ENCODE measurements around the gene ZNF511.
"Not testable (repeated sequence)": the region's sequence is repeated elsewhere in the genome, so short reads cannot be mapped to it uniquely, and the experiment has no call there.

ZNF511 gene

DNA sequence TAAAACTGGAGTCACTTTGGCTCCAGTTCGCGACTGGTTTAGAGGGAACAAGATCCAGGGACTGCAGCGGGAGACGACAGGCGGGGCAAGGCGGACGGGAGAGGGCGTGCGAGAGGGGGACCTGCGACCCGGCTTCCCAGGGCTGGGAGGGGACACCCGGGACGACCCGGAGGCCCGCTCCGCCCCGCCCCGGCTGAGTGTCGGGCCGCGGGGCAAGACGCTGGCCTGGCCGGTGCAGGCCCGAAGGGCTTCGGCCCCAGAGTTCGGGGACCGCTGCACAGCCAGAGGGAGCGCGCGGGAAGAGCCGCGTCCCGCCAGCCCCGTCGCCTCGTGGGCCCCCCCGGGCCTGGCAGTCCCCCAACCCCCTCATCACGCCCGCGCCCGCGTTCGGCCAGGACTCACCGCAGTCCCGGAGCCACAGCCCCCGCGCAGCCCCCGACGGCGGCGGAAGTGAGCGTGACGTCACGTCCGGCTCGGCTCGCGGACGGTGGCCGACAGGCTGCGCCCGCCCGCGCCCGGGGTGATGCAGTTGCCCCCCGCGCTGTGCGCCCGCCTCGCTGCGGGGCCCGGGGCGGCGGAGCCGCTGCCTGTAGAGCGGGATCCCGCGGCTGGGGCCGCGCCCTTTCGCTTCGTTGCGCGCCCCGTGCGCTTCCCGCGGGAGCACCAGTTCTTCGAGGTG is at the start of gene ZNF511, which contains the start of gene TUBGCP2:
Gene ZNF511, plus strand, starts transcription at position 494 of the 679 bp plus-strand sequence. Its CDS starts 30 bp downstream, at position 524.
Gene TUBGCP2, minus strand, starts transcription at position 452 of the 679 bp plus-strand sequence. CDS start 5,931 bp downstream, outside the sequence.
- no peak for DNase-seq

DNA sequence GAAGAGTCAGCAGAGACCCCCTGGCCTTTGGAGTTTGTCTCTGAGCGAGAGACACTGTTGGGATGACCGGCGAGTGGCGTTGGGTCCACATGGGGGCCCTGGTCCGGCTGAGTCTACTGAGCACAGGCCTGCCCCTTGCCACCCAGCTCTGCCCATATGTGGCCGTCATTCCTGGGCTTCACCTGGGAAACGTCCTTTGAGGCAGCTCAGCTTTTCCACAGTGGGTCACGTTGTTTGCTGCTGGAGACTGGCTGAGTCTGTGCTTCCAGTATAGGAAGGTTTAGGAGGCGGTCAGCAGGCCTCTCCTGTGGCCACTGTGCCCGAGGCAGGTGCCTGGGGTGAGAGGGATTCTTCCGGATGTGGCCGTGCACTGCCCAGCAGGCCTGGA is 49.1 kb upstream of the ZNF511 start:
- no peak for DNase-seq

DNA sequence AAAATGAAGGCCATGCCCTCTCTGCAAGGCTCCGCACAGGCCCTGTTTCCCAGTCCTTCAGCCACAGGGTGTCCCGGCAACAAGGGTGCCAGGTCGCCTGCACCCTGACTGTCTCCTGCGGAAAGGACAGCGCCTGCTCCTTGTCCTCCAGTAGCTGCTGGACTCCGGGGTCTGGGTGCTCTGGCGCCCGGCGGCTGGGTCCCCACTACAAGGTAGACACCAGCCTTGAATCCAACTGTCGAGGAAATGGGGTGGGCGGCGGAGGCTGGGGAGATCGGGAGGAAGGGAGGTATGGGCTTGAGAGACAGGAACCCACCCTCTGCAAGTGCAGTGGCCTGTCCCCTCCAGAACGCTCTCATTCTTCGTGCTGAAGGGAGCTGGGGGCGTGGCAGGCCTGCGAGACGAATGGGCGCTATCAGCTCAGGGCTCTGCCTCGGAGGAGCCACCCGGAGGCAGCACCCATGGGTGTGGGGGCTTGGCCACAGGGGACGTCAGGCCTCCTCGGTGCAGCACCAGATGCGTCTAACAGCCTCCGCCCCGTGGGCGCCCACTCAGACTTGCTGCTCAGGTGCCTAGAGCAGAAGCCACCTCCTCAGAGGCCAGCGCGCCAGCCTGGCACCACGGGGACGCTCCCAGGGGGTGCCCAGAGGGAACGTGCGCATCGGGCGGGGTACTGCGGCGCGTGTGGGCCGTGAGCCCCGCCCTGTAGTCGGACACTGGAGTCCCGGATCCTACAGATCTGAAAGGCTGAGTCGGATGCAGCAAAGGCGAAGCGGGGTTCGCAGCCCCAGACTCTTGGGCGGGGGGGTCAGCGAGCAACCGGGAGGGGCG is 47.6 kb upstream of the ZNF511 start:
- DNase-seq: no peak

- no peak for DNase-seq
These were observed 46.9 kb upstream of the ZNF511 start for GRCh38 chr10:133261726-133262325.

- DNase-seq: no peak
These were observed 46.0 kb upstream of the ZNF511 start for GRCh38 chr10:133262696-133263095.

- no peak for DNase-seq
These were observed 45.0 kb upstream of the ZNF511 start for GRCh38 chr10:133263674-133264073.

DNA sequence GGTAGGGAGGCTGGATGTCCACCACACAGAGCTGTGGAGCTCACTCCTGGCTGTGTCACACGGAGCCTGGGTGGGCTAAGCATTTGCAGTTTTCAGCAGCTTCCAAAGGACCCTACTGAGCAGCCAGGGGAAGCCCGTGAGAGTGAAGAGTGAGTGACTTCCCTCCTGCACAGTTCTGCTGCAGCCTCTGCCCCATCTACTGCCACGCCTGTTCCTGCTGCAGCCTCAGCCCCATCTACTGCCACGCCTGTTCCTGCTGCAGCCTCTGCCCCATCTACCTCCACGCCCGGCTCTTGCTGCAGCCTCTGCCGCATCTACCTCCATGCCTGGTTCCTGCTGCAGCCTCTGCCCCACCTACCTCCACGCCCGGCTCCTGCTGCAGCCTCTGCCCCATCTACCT is 44.3 kb upstream of the ZNF511 start:
- no peak for DNase-seq

DNA sequence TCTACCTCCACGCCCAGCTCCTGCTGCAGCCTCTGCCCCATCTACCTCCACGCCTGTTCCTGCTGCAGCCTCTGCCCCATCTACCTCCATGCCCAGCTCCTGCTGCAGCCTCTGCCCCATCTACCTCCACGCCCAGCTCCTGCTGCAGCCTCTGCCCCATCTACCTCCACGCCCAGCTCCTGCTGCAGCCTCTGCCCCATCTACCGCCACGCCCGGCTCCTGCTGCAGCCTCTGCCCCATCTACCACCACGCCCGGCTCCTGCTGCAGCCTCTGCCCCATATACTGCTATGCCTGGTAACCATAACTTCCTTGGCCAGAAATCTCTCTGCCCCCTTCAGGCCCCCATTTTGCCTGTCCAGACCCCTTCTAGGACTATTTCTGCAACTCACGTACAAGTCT is 43.7 kb upstream of the ZNF511 start:
- not testable (repeated sequence) for DNase-seq

GRCh38 chr10:133266056-133266795 is 42.5 kb upstream of the ZNF511 start:
- no peak for DNase-seq

- DNase-seq: no peak
These were observed 41.4 kb upstream of the ZNF511 start for GRCh38 chr10:133267293-133267692.

DNA sequence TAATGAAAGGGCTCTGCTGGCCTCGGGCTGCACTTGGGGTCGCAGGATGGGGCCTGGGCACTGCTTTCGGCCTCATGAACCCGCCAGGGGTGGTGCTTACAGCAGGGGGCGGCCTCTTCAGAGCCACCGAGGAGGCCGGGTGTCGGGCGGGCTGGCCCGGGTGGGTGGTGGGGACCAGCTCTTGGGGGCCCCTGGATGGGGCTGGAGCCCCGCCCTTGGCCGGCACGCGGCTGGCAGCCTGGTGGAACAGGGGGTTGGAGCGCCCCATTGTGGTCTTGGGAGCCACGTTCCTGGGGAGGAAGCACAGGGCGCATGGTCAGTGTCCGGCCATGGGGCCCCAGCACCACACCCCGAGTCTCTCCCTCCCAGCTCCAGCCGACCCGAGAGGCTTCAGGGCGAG is 40.9 kb upstream of the ZNF511 start:
- DNase-seq: no peak

GRCh38 chr10:133268532-133268931 is 40.2 kb upstream of the ZNF511 start:
- DNase-seq: no peak

DNA sequence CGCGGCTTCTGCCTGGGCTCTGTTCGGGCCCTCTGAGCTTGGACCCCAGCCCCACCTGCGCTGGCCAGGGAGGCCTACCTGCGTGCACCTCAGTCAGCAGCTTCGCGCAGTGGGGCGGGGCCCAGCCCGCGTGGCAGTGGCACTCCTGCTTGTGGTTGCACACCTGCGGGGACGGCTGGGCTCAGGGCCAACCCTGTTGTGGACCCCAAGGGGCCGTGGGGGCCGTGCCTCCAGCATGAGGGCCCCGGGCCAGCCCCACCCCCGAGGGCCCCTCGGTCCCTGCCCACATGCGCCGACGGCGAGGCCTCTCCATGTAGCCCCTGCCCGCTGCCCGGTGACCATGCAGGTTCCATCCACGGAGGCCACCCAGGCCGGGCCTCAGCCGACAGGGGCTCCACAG is 39.3 kb upstream of the ZNF511 start:
- DNase-seq: no peak

GRCh38 chr10:133270204-133270603 is 38.5 kb upstream of the ZNF511 start:
- no peak for DNase-seq

DNA sequence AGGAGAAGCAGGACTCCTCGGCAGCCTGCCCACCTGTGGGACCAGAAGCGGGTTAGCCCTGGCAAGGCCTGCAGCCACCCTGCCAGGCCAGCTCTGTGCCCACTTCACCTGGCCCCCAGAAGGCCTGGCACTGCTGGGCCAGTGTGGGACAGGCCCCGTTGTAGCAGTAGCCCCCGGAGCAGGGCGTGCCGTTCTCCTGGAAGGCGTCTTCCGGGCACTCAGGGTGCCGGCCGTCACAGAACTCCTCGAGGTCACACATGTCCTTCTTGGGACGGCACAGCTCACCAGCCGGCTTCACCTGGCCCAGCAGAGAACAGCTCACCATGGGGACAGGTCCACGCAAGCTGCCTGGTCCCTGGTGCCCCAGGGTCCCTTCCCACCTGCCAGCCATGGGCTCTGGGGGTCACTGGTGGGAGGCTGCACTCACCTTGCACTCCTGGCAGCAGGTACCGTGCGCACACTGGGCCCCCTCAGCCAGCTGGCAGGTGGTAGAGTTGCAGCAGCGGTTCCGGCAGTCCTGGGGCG is 37.9 kb upstream of the ZNF511 start:
- no peak for DNase-seq

GRCh38 chr10:133271521-133272300 is 37.0 kb upstream of the ZNF511 start:
- no peak for DNase-seq

- DNase-seq: no peak
These were observed 36.3 kb upstream of the ZNF511 start for GRCh38 chr10:133272301-133272963.

DNA sequence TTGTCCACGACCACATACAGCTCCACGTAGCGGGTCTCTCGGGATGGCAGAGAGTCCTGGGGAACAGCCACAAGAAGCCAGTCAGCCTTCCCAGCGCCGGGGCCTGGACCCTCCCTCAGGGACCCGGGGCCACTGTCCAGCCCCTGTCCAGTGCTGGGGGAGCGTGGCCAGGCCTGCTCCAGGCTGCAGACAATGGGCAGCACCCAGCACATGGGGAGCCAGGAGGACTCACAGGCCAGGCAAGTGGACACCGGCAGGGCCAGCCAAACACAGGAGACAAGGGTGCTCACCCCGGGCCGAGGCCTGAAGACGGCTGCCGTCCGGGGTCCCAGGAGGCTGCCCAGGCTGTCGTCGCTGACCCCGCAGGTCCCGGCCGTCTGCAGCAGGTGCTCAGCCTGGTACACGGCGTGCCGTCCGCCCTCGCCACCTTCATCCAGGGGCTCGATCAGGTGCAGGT is 35.7 kb upstream of the ZNF511 start:
- no peak for DNase-seq

DNA sequence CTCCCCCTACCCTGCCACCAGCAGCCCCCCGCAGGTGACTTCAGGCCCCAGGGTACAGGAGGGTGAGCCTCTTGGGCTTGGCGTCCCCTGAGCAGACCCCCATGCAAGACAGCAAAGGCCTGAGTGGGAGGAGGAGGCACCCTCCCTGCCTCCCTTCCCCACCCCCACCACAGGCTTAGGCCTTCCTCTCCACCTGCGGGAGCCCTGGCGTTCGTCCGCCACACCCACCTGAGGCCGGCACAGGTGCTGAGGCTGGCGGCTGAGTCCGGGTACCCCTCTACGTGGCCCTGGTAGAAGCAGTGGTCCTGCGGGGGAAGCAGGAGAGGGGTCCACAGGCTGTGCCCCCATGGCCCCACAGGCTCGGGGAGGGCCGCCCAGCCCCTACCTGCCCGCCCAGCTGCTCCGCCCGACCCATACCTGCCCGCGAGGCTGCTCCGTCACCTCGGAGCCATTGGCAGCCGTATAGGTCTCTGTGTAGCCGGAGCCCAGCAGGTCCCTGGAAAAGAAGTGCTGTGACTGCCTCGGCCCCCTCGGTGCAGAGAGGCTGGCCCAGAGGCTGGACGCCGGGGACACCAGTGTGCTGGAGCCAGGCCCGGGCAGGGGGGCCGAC is 35.1 kb upstream of the ZNF511 start:
- no peak for DNase-seq

DNA sequence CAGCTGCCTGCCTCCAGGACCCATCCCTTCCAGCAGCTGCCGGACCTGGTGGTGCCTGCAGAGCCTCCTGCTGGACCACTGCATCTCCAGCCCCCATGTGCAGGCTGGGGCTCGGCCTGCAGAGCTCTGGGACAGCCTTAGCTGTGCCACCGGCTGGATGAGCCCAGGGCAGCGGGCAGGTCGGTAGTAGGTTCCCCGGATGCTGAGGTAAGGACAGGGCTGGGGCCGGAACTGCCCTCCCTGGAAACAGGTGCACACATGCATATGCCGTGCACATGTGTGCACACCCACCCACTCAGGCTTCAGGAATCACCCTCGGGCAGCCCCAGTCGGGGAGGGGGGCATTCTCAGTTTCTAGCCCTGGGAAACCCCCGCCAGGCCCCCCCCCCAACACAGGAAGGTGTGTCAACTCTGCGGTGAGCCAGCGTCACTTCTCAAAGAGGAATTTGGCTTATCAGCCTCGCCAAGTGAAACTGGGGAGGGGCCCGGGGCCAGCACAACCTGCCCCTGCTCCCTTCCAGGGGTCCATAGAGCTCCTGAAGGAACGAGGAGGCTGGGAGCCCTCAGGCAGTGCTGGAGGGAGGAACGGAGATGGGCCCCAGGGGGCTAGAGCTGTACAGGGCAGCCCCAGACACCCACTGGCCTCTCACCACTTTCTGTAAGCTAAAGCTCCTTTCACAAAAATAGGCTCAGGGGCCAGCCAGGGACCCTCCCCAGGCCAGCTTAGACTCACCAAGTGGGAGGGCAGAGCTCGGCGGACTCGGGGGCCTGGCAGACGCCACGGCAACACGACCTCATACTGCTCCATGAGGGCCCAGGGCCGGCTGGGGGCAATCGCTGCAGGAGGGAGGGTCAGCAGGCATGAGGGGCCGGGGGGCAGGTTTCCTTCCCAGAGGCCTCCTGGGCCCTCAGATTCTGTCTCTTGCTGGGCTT is 33.7 kb upstream of the ZNF511 start:
- DNase-seq: no peak

Data from NCI-H524 treated with DMSO at 0.1 percent for 48 hours (cell line).